ENCODE measurements around the gene SLCO1B3.

Gene SLCO1B3

DNA sequence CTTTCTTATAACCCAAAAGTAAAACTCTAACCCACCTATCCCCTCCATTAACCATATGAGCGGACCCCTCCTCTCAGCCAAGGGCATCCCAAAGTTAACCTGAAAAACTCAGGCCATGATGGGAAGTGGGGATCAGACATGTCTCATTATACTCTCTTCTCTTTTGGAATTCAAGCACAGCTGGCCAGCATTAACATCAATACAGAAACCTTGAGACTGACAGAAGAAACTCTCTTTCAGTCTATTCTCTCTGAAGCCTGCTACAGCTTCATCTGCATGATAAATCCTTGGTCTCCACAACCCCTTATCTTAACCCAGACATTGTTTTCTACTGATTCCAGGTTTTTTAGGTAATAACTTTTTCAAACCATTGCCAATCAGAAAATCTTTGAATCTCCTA lies 17.5 kb upstream of the SLCO1B3 start:
- Histone ChIP-seq H2AFZ (ENCODE audit: low read depth, low read length, severe bottlenecking) (no peak overlapping the region), H3K27me3 (ENCODE audit: low read length) (no peaks in the 10 kb centered on the region), H3K4me2 (ENCODE audit: low read depth, low read length, poor library complexity, severe bottlenecking) (no peak overlapping the region), H3K9me2 (replicated peaks; ENCODE audit: insufficient read depth, low read length) (no peaks in the 10 kb centered on the region), H4K20me1 (ENCODE audit: low read depth, low read length) (no peaks in the 10 kb centered on the region), H3F3A (ENCODE audit: insufficient read depth) (no peaks in the 10 kb centered on the region), H3K79me2 (ENCODE audit: insufficient read depth, low read length) (no peaks in the 10 kb centered on the region), H3K9me3 (ENCODE audit: insufficient read depth, low read length) (no peaks in the 10 kb centered on the region), H3K9ac (ENCODE audit: low read length) (no peak overlapping the region), H3K4me3 (ENCODE audit: insufficient read depth, low read length, poor library complexity, severe bottlenecking) (no peak overlapping the region), H3K27ac (ENCODE audit: low read depth, low read length) (no peak overlapping the region), H3K36me3 (ENCODE audit: low read length) (no peaks in the 10 kb centered on the region)
- TF ChIP-seq EZH2phosphoT487 (conservative IDR thresholded peaks at IDR 0.05; ENCODE audit: low read length) = no peak
- TF ChIP-seq, protein P1, sequence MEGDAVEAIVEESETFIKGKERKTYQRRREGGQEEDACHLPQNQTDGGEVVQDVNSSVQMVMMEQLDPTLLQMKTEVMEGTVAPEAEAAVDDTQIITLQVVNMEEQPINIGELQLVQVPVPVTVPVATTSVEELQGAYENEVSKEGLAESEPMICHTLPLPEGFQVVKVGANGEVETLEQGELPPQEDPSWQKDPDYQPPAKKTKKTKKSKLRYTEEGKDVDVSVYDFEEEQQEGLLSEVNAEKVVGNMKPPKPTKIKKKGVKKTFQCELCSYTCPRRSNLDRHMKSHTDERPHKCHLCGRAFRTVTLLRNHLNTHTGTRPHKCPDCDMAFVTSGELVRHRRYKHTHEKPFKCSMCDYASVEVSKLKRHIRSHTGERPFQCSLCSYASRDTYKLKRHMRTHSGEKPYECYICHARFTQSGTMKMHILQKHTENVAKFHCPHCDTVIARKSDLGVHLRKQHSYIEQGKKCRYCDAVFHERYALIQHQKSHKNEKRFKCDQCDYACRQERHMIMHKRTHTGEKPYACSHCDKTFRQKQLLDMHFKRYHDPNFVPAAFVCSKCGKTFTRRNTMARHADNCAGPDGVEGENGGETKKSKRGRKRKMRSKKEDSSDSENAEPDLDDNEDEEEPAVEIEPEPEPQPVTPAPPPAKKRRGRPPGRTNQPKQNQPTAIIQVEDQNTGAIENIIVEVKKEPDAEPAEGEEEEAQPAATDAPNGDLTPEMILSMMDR (IDR thresholded peaks at IDR 0.05; ENCODE audit: insufficient read depth, low read length, poor library complexity, severe bottlenecking) = no peak

DNA sequence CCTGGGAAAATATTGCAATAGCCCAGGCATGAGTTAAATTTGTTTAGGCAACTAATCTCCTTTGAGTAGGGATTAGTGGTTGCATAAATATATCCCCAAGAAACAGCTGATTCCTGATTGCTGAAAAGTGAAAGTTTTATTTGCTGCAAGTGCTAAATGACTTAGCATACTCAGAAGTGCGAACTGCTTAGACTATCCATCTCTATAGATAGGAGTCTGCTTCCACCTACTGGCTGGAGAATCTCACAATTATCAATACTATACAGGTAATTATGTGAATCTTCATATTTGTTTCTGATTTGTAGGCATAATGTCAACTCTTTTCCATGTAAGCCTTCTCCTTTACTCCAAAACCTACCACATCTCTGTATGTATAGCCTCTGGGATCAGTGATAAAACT lies 12.0 kb upstream of the SLCO1B3 start:
- no peaks in the 10 kb centered on the region for H3F3A ChIP-seq (ENCODE audit: insufficient read depth)
- no peak overlapping the region for H3K27ac ChIP-seq (ENCODE audit: low read depth, low read length)
- H3K79me2 ChIP-seq (ENCODE audit: insufficient read depth, low read length) = no peaks in the 10 kb centered on the region
- H3K9me2 ChIP-seq (replicated peaks; ENCODE audit: insufficient read depth, low read length) = no peaks in the 10 kb centered on the region
- H2AFZ ChIP-seq (ENCODE audit: low read depth, low read length, severe bottlenecking) = no peak overlapping the region
- H3K4me2 ChIP-seq (ENCODE audit: low read depth, low read length, poor library complexity, severe bottlenecking) = no peak overlapping the region
- H3K9me3 ChIP-seq (ENCODE audit: insufficient read depth, low read length) = no peaks in the 10 kb centered on the region
- H3K9ac ChIP-seq (ENCODE audit: low read length) = no peak overlapping the region
- H3K36me3 ChIP-seq (ENCODE audit: low read length) = no peaks in the 10 kb centered on the region
- no peaks in the 10 kb centered on the region for H3K27me3 ChIP-seq (ENCODE audit: low read length)
- no peak overlapping the region for H3K4me3 ChIP-seq (ENCODE audit: insufficient read depth, low read length, poor library complexity, severe bottlenecking)
- no peaks in the 10 kb centered on the region for H4K20me1 ChIP-seq (ENCODE audit: low read depth, low read length)
- TF ChIP-seq EZH2phosphoT487 (conservative IDR thresholded peaks at IDR 0.05; ENCODE audit: low read length) = no peak
- TF ChIP-seq, protein P1 (IDR thresholded peaks at IDR 0.05; ENCODE audit: insufficient read depth, low read length, poor library complexity, severe bottlenecking) = no peak

DNA sequence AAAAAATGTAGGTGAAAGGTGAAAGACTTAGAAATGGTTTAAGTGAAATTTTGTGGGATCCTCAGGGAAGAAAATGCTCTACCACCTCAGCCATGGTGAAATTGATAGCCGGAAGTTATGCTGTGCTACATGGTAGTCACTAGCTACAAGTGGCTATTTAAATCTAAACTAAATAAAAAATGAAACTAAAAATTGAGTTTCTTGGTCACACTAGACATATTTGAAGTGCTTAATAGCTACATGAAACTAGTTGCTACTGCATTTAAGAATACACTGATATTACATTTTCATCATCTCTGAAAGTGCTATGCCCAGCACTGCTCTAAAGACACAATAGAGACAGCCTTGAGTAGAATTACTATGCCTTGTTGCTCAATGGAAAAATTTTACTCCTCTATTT lies 10.3 kb upstream of the SLCO1B3 start:
- Histone ChIP-seq H3K9me3 (ENCODE audit: insufficient read depth, low read length) (no peaks in the 10 kb centered on the region), H3F3A (ENCODE audit: insufficient read depth) (no peaks in the 10 kb centered on the region), H3K79me2 (ENCODE audit: insufficient read depth, low read length) (no peaks in the 10 kb centered on the region), H3K4me3 (ENCODE audit: insufficient read depth, low read length, poor library complexity, severe bottlenecking) (no peak overlapping the region), H2AFZ (ENCODE audit: low read depth, low read length, severe bottlenecking) (no peak overlapping the region), H3K9ac (ENCODE audit: low read length) (no peak overlapping the region), H4K20me1 (ENCODE audit: low read depth, low read length) (no peaks in the 10 kb centered on the region), H3K27ac (ENCODE audit: low read depth, low read length) (no peak overlapping the region), H3K9me2 (replicated peaks; ENCODE audit: insufficient read depth, low read length) (no peaks in the 10 kb centered on the region), H3K4me2 (ENCODE audit: low read depth, low read length, poor library complexity, severe bottlenecking) (no peak overlapping the region), H3K27me3 (ENCODE audit: low read length) (no peaks in the 10 kb centered on the region), H3K36me3 (ENCODE audit: low read length) (no peaks in the 10 kb centered on the region)
- no peak for TF ChIP-seq EZH2phosphoT487 (conservative IDR thresholded peaks at IDR 0.05; ENCODE audit: low read length)
- TF ChIP-seq, protein P1 (IDR thresholded peaks at IDR 0.05; ENCODE audit: insufficient read depth, low read length, poor library complexity, severe bottlenecking) = no peak
